ENCODE results near the gene TAGLN2. TPM values are rescaled to one million over a fixed set of nuclear protein-coding genes. Genes with fewer than 3 reads are reported as not detected.

TAGLN2 gene
- total RNA-seq, 1 donor from 2014 or later = 85.1 TPM

DNA sequence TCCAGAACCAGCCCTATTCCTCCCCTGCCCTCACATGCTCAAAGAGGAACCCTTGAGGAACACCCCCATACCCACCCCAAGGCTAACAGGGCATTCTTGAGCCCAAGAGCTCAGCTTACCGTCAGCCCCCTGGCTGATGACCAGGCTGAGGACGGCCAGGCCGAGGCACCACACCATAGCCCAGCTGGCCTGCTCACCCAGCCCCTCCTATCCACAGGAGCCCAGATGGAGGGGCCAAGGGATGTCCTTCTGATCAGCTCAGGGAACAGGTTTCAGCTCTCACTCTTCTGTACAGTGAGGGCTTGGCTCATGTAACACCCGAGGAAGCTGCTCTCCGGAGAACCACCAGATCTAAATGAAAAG is 18.0 kb upstream of the TAGLN2 start:
- Histone ChIP-seq H3K27me3 (ENCODE audit: control insufficient read depth in 3 of 3, insufficient read depth in 3 of 3, low read length in 3 of 3) (peaks cover 31 to 44% (median 35%) of the 10 kb centered on the region in 3 donors), H3K9me3 (ENCODE audit: control insufficient read depth in 3 of 3, low read length in 3 of 3) (no peaks in the 10 kb centered on the region), H3K4me3 (ENCODE audit: low read length in 3 of 3) (no peak overlapping the region), H3K9ac (ENCODE audit: low read depth in 1 of 3, low read length in 3 of 3) (no peak overlapping the region), H3K36me3 (ENCODE audit: control insufficient read depth in 3 of 3, insufficient read depth in 3 of 3, low read length in 3 of 3) (no peaks in the 10 kb centered on the region), H3K27ac (ENCODE audit: low read depth, low read length) (no peak overlapping the region), H3K4me1 (ENCODE audit: control insufficient read depth in 3 of 3, insufficient read depth in 3 of 3, low read length in 3 of 3) (peaks cover 10 to 11% (median 11%) of the 10 kb centered on the region in 3 donors)

GRCh38 chr1:159942632-159943277 is 17.4 kb upstream of the TAGLN2 start:
- no peak overlapping the region for H3K4me3 ChIP-seq (ENCODE audit: low read length in 3 of 3)
- no peaks in the 10 kb centered on the region for H3K36me3 ChIP-seq (ENCODE audit: control insufficient read depth in 3 of 3, insufficient read depth in 3 of 3, low read length in 3 of 3)
- H3K9ac ChIP-seq (ENCODE audit: low read depth in 1 of 3, low read length in 3 of 3) = no peak overlapping the region
- H3K4me1 ChIP-seq (ENCODE audit: control insufficient read depth in 3 of 3, insufficient read depth in 3 of 3, low read length in 3 of 3) = peaks cover 10 to 11% (median 11%) of the 10 kb centered on the region in 3 donors
- H3K9me3 ChIP-seq (ENCODE audit: control insufficient read depth in 3 of 3, low read length in 3 of 3) = no peaks in the 10 kb centered on the region
- no peak overlapping the region for H3K27ac ChIP-seq (ENCODE audit: low read depth, low read length)
- peaks cover 31 to 44% (median 35%) of the 10 kb centered on the region in 3 donors for H3K27me3 ChIP-seq (ENCODE audit: control insufficient read depth in 3 of 3, insufficient read depth in 3 of 3, low read length in 3 of 3)

DNA sequence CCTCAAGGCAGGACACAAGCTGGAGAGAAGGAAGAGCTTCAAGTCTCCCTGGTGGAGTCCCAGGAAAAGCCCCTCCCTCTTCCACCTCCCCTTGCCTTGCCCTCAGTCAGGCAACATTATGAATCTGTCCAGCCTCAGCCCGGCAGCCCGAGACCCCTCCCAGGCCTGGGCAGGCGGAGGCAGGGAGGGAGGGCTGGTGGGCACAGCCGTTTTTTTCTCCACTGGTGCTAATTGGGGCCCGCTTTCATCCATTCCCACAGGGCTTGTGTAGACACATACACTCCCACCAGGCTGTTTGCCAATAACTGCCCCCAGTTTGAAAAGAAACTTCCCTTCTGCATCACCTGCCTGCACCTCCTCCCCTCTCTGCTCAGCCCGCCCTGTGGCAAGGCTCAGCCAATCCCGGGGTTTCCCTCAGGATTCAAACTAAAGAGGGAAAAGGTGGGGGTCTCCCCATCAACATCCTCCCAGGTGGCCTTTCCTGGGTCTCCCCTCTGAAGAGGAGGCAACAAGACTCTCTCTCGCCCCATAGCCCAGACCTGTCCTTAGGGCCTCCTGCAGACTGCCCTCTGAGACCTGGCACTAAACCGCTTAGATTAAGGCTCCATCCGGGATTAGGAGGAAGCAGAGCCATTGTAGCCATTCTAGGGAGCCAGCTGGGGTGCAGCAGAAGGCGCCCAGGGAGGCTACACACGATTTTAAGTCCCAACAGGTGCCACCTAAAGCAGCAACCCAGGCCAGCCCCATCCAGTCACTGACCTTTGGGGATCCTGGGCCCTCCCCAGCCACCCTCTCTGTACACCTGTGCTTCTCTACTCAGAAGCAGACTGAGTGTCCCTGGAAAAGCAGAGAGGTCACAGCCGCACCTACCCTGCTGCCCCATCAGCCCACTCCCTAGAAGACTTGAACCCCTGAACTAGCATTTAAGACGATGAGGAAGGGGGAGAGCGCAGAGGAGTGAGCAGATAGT is 16.6 kb upstream of the TAGLN2 start:
- Histone ChIP-seq H3K4me1 (ENCODE audit: control insufficient read depth in 3 of 3, insufficient read depth in 3 of 3, low read length in 3 of 3) (peaks cover 11% of the 10 kb centered on the region in 3 donors), H3K9ac (ENCODE audit: low read depth in 1 of 3, low read length in 3 of 3) (no peak overlapping the region), H3K9me3 (ENCODE audit: control insufficient read depth in 3 of 3, low read length in 3 of 3) (no peaks in the 10 kb centered on the region), H3K4me3 (ENCODE audit: low read length in 3 of 3) (no peak overlapping the region), H3K27me3 (ENCODE audit: control insufficient read depth in 3 of 3, insufficient read depth in 3 of 3, low read length in 3 of 3) (peaks cover 35 to 50% (median 36%) of the 10 kb centered on the region in 3 donors), H3K27ac (ENCODE audit: low read depth, low read length) (no peak overlapping the region), H3K36me3 (ENCODE audit: control insufficient read depth in 3 of 3, insufficient read depth in 3 of 3, low read length in 3 of 3) (no peaks in the 10 kb centered on the region)

DNA sequence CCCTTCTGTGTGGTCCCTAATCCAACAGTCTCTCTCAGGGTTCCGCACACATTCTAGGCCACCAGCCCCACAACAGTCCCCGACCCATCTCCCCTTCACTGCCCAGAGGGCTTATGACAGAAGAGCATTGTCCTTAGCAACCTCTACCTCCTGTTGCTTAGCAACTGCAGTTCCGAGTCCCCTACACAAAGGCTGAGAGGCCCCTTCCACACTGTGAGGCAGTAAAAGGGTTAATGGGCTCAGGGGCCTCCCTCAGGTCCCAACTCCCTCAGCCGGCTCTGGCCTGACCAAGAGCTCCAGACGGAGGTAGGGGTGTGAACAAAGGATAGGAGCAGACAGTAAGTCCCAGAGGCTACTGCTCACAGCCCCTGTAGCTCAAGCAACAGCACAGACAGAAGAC is 15.8 kb upstream of the TAGLN2 start:
- Histone ChIP-seq H3K4me1 (ENCODE audit: control insufficient read depth in 3 of 3, insufficient read depth in 3 of 3, low read length in 3 of 3) (peaks cover 16 to 18% (median 17%) of the 10 kb centered on the region in 3 donors), H3K27ac (ENCODE audit: low read depth, low read length) (no peak overlapping the region), H3K36me3 (ENCODE audit: control insufficient read depth in 3 of 3, insufficient read depth in 3 of 3, low read length in 3 of 3) (no peaks in the 10 kb centered on the region), H3K4me3 (ENCODE audit: low read length in 3 of 3) (no peak overlapping the region), H3K9ac (ENCODE audit: low read depth in 1 of 3, low read length in 3 of 3) (no peak overlapping the region), H3K27me3 (ENCODE audit: control insufficient read depth in 3 of 3, insufficient read depth in 3 of 3, low read length in 3 of 3) (peaks cover 35 to 54% (median 36%) of the 10 kb centered on the region in 3 donors), H3K9me3 (ENCODE audit: control insufficient read depth in 3 of 3, low read length in 3 of 3) (no peaks in the 10 kb centered on the region)

GRCh38 chr1:159940006-159940620 is 14.8 kb upstream of the TAGLN2 start:
- Histone ChIP-seq H3K27ac (ENCODE audit: low read depth, low read length) (no peak overlapping the region), H3K36me3 (ENCODE audit: control insufficient read depth in 3 of 3, insufficient read depth in 3 of 3, low read length in 3 of 3) (no peaks in the 10 kb centered on the region), H3K4me3 (ENCODE audit: low read length in 3 of 3) (no peak overlapping the region), H3K9me3 (ENCODE audit: control insufficient read depth in 3 of 3, low read length in 3 of 3) (no peaks in the 10 kb centered on the region), H3K27me3 (ENCODE audit: control insufficient read depth in 3 of 3, insufficient read depth in 3 of 3, low read length in 3 of 3) (peaks cover 34 to 51% (median 36%) of the 10 kb centered on the region in 3 donors), H3K4me1 (ENCODE audit: control insufficient read depth in 3 of 3, insufficient read depth in 3 of 3, low read length in 3 of 3) (peaks cover 6 to 10% (median 9%) of the 10 kb centered on the region in 3 donors), H3K9ac (ENCODE audit: low read depth in 1 of 3, low read length in 3 of 3) (no peak overlapping the region)

DNA sequence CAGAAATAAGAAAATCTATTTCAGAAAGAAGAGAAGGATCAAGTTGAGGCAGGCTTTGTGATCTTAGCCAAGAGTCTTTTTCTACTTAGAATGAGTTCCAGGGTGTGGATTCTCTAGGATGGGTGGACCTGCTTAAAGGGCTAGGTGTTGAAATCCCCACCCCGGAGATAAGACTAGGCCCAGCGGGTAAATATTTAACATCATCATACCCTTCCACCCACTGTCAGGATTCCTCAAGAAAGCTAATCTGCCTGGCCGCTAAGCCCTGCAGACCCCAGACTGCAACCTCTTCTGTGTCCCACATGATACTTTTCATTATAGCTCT is 14.3 kb upstream of the TAGLN2 start:
- Histone ChIP-seq H3K4me3 (ENCODE audit: low read length in 3 of 3) (no peak overlapping the region), H3K9ac (ENCODE audit: low read depth in 1 of 3, low read length in 3 of 3) (no peak overlapping the region), H3K27me3 (ENCODE audit: control insufficient read depth in 3 of 3, insufficient read depth in 3 of 3, low read length in 3 of 3) (peaks cover 29 to 47% (median 34%) of the 10 kb centered on the region in 3 donors), H3K4me1 (ENCODE audit: control insufficient read depth in 3 of 3, insufficient read depth in 3 of 3, low read length in 3 of 3) (peaks cover 5 to 9% (median 8%) of the 10 kb centered on the region in 3 donors), H3K27ac (ENCODE audit: low read depth, low read length) (no peak overlapping the region), H3K36me3 (ENCODE audit: control insufficient read depth in 3 of 3, insufficient read depth in 3 of 3, low read length in 3 of 3) (no peaks in the 10 kb centered on the region), H3K9me3 (ENCODE audit: control insufficient read depth in 3 of 3, low read length in 3 of 3) (no peaks in the 10 kb centered on the region)

DNA sequence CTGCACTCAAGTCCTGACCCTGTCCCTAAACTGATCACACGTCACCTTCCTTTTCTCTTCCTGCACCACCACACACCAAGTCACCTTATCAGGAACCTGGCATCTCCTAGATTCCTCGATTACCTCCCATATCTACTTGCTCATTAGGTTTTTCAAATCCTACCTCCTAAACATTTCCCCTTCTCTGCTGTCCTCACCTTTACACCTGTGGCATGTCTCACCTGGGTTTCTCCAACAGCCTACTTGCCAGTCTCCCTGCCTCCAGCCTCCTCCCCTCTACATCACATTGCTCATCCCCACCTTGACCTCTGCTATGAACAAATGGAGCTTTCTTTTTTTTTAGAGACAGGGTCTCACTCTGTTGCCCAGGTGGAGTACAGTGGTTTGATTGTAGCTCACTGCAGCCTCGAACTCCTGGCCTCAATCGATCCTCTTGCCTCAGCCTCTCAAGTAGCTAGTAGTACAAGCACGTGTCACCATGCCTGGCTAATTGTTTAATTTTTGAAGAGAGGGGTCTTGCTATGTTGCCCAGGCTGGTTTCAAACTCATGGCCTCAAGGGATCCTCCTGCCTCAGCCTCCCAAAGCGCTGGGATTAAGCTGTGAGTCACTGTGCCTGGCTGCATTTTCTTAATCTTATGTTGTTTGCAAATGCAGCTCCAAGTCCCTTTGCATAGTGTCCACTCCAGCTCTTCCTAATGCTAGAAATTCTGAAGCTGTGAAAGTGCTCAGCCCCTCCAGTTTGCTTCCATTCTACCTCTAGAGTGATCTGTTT is 13.8 kb upstream of the TAGLN2 start:
- Histone ChIP-seq H3K9me3 (ENCODE audit: control insufficient read depth in 3 of 3, low read length in 3 of 3) (no peaks in the 10 kb centered on the region), H3K27me3 (ENCODE audit: control insufficient read depth in 3 of 3, insufficient read depth in 3 of 3, low read length in 3 of 3) (peaks cover 24 to 42% (median 32%) of the 10 kb centered on the region in 3 donors), H3K27ac (ENCODE audit: low read depth, low read length) (no peak overlapping the region), H3K9ac (ENCODE audit: low read depth in 1 of 3, low read length in 3 of 3) (no peak overlapping the region), H3K4me3 (ENCODE audit: low read length in 3 of 3) (no peak overlapping the region), H3K4me1 (ENCODE audit: control insufficient read depth in 3 of 3, insufficient read depth in 3 of 3, low read length in 3 of 3) (peaks cover 5 to 9% (median 8%) of the 10 kb centered on the region in 3 donors), H3K36me3 (ENCODE audit: control insufficient read depth in 3 of 3, insufficient read depth in 3 of 3, low read length in 3 of 3) (no peaks in the 10 kb centered on the region)

- Histone ChIP-seq H3K36me3 (ENCODE audit: control insufficient read depth in 3 of 3, insufficient read depth in 3 of 3, low read length in 3 of 3) (no peaks in the 10 kb centered on the region), H3K9me3 (ENCODE audit: control insufficient read depth in 3 of 3, low read length in 3 of 3) (no peaks in the 10 kb centered on the region), H3K9ac (ENCODE audit: low read depth in 1 of 3, low read length in 3 of 3) (no peak overlapping the region), H3K4me1 (ENCODE audit: control insufficient read depth in 3 of 3, insufficient read depth in 3 of 3, low read length in 3 of 3) (peaks cover 5 to 9% (median 8%) of the 10 kb centered on the region in 3 donors), H3K4me3 (ENCODE audit: low read length in 3 of 3) (no peak overlapping the region), H3K27ac (ENCODE audit: low read depth, low read length) (no peak overlapping the region), H3K27me3 (ENCODE audit: control insufficient read depth in 3 of 3, insufficient read depth in 3 of 3, low read length in 3 of 3) (peaks cover 17 to 35% (median 24%) of the 10 kb centered on the region in 3 donors)
These were observed 13.0 kb upstream of the TAGLN2 start for GRCh38 chr1:159938211-159938852.

DNA sequence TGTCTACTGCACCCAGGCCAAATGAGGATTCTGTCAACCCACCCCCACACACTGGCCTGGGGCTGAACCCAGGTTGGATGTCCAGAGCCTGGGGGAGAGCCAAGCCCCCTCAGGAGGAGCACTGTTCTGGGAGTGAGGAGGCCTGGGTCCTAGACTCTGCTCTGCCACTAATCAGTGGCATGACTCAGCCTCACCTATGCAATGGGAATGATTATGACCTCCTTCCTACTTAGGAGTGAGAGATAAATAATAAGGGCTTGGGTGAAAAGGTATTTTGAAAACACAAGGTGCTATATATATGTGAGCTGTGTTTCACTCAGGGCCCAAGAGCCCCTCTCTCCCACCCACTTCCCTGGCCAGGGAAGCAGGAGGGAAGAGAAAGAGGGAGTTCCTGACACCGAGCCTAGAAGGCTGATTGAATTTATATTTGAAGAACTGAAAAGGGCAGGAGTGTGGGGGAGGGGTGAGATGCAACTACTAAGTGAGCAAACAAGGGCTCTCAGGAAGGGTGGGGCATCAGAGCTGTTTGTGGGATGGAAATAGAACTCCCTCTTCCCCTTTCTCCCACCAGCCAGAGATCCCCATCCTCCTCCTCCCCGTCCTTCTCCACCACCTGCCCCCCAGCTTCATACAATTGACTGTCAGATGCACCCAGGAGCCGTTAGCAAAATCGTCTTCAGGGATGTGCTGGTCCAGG is 11.9 kb upstream of the TAGLN2 start:
- Histone ChIP-seq H3K4me1 (ENCODE audit: control insufficient read depth in 3 of 3, insufficient read depth in 3 of 3, low read length in 3 of 3) (peaks cover 5 to 9% (median 8%) of the 10 kb centered on the region in 3 donors), H3K36me3 (ENCODE audit: control insufficient read depth in 3 of 3, insufficient read depth in 3 of 3, low read length in 3 of 3) (no peaks in the 10 kb centered on the region), H3K9me3 (ENCODE audit: control insufficient read depth in 3 of 3, low read length in 3 of 3) (no peaks in the 10 kb centered on the region), H3K27me3 (ENCODE audit: control insufficient read depth in 3 of 3, insufficient read depth in 3 of 3, low read length in 3 of 3) (peaks cover 11 to 24% (median 13%) of the 10 kb centered on the region in 3 donors), H3K27ac (ENCODE audit: low read depth, low read length) (no peak overlapping the region), H3K4me3 (ENCODE audit: low read length in 3 of 3) (no peak overlapping the region), H3K9ac (ENCODE audit: low read depth in 1 of 3, low read length in 3 of 3) (no peak overlapping the region)
